Left renal cortex interstitium (tissue), 4 donors: ENCODE measurements around the gene SERAC1. TPM values are rescaled to one million over a fixed set of nuclear protein-coding genes. Genes with fewer than 3 reads are reported as not detected.
A peak's percentile ranks its signal among the peaks of the same experiment; 100 is the strongest.

ENCODE experiments used
- DNase-seq, 4 donors: peaks; one replicate each; pipeline ENCODE4 v3.0.0-alpha.2; 2013; ENCODE audit warnings: low read depth in 4 of 4, low spot score in 2 of 4, missing footprints in 1 of 4
- polyA plus RNA-seq, 4 donors: library from polyadenylated mRNA; unstranded; fragments of 120-200 nt; gene quantifications; one replicate each; pipeline ENCODE4 v1.2.1, GENCODE V29; 2013; ENCODE audit not compliant: insufficient read length in 4 of 4

The SERAC1 gene
- polyA plus RNA-seq, 4 donors: 12.5 to 15.7 (median 13.8) TPM

GRCh38 chr6:158083455-158084325, 84.4 kb downstream of the SERAC1 start:
- no peak for DNase-seq

- no peak for DNase-seq
Observed at GRCh38 chr6:158081657-158081935, 86.5 kb downstream of the SERAC1 start.

GRCh38 chr6:158080849-158081656, 87.0 kb downstream of the SERAC1 start:
- no peak for DNase-seq

- no peak for DNase-seq
Observed at GRCh38 chr6:158078320-158078719, 89.7 kb downstream of the SERAC1 start.

- no peak for DNase-seq
Observed at GRCh38 chr6:158077676-158078075, 90.4 kb downstream of the SERAC1 start.

GRCh38 chr6:158076548-158076947, 91.5 kb downstream of the SERAC1 start:
- no peak for DNase-seq

GRCh38 chr6:158073776-158074175, 94.3 kb downstream of the SERAC1 start:
- no peak for DNase-seq

GRCh38 chr6:158072083-158072721, 95.9 kb downstream of the SERAC1 start:
- DNase-seq: peak in 2 of 4 donors; percentile 37 to 47

GRCh38 chr6:158071121-158072082, 96.7 kb downstream of the SERAC1 start:
- no peak for DNase-seq

- DNase-seq: no peak
Observed at GRCh38 chr6:158070513-158070912, 97.5 kb downstream of the SERAC1 start.

- DNase-seq: no peak
Observed at GRCh38 chr6:158069800-158070195, 98.3 kb downstream of the SERAC1 start.

- DNase-seq: no peak
Observed at GRCh38 chr6:158068893-158069799, 98.9 kb downstream of the SERAC1 start.

GRCh38 chr6:158068156-158068892, 99.7 kb downstream of the SERAC1 start:
- DNase-seq: no peak

GRCh38 chr6:158067436-158068015, 100.5 kb downstream of the SERAC1 start:
- no peak for DNase-seq

GRCh38 chr6:158066136-158066781, 101.8 kb downstream of the SERAC1 start:
- no peak for DNase-seq

- DNase-seq: no peak
Observed at GRCh38 chr6:158064725-158065251, 103.3 kb downstream of the SERAC1 start.

GRCh38 chr6:158063736-158064135, 104.3 kb downstream of the SERAC1 start:
- no peak for DNase-seq
